NCI-H2029 (cell line): Measurements from ENCODE around the gene OPN3.

ENCODE experiments used
- DNase-seq: peaks from one replicate; lab custom pipeline; 2025; lab: John Stamatoyannopoulos, UW

The OPN3 gene

DNA sequence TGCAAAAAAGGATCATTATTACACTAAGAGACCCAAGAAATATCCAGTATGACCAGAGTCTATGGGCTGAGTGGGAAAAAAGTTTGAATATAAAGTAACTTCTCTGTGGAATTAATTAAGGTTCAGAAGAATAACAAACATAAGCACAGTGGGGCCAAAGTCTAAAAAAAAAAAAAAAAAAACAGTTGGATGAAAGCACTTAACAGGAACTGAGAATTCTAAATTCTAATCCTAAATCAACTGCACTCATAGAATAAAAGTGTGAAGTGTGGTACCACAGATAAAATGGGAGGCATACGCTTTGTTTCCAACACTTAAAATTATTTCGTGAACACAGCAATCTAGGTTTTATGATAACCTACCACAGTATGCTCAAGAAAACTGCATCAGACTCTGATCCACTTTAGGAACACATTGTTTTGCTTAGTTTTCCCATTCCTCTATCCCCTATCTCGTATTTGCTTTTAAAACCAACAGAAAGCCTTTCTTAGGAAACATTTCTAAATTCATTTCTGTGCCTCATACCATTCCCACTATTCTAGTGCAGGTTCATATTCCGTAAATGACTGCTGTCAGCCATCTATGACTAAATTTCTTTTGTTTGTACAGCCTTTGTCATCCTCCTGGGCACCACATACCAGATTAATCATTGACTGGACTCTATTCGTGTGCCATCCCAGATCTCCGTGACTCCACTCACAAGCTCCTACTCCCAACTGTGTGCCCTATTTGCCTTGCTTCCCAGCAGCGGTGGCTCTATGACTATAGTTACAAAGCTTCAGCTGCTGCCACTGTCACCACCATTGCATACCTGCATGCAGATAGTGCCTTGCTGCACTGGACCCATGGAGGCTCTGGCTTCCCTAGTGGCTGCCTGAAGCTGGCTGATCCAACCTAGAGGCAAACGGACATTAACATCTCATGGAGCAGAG lies 24.9 kb downstream of the OPN3 start:
- DNase-seq = no peak

DNA sequence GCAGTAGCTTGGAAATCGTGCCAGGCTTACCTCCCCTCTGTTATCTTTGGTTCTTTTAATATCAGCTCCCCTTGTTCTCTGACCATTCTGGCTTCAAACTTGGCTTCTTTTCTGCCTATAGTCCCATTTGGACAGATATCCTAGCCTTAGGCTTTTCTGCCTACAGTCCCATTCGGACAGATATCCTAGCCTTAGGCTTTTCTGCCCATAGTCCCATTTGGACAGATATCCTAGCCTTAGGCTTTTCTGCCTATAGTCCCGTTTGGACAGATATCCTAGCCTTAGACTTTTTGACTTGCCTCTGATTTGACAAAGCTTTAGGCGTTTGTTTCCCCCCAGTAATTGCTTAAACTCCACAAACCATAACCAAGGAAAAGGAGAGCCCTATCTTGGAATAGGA lies 25.6 kb downstream of the OPN3 start:
- DNase-seq = no peak

DNA sequence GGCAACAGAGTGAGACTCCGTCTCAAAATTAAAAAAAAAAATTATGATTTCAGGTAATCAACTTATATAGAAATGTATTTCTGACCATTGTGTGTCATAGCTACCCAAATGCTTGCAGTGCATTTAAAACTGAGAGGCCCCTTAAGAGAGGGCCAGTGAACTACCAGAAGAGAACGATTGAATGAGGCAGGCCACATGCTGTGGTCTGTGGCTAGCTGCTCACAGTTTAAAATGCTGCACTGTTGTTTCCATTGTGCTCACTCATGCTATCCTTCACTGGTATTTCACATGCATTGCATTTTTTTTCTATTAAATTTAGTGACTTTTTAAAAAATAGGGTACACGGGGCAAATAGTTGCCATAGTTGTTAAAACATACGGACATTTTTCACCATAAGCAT lies 26.0 kb downstream of the OPN3 start:
- no peak for DNase-seq

DNA sequence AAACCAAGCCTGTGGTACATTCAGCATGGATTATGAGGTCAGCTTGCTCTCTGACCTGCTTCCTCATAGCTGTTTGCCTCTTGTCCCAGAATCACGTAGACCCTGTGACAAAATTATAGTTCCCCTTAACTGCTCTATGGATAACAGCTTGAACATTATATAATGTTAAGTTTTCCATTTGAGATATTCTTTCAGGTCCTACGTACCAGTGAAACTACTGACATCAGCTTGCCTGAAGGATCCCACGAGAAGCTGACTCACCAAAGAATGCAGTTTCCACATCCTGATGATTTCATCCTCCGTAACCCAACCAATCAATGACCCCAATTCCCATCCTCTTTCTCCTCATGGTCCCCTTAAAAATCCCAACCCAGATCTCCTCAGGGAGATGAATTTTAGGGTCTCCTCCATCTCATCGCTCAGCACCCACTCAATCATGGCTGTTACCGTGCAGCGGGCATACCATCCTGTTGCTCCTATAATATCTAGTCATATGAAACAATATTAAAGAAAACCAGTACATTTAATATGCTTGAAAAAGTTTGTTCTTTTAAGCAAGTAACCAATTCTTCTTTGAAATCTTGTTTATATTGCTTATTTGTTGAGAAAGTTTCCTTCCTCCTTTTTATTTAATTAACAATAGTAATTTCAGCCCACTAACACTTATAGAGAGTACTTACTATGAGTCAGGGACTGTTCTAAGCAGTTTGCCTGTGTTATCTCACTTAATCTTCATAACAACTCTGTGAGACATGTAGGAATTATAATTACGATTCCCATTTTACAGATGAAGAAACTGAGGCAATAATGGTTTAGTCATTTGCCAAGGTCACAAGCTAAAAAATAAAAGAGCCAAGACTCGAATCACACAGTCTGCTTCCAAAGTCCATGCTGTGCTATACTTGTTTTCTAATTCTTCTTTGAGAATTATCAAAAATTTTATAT lies 27.4 kb downstream of the OPN3 start:
- DNase-seq = no peak

DNA sequence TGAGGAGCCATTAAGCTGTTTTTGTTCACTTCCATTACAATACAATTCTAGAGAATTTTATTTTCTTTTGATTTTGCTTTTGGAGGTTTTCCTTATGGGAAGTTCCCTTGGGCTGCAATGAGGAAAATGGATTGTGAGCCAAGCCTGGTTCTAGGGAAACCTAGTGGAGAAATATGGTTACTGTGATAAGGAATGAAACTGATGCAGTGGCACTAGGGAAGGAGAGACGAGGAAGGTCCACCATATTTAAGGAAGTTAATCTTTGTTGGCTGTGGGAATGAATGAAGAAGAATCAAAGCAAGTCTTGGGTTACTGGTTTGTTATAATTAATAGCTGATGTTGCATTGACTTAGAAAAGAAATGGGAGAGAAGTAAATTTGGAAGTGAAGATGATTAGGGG lies 28.4 kb downstream of the OPN3 start:
- DNase-seq = no peak

DNA sequence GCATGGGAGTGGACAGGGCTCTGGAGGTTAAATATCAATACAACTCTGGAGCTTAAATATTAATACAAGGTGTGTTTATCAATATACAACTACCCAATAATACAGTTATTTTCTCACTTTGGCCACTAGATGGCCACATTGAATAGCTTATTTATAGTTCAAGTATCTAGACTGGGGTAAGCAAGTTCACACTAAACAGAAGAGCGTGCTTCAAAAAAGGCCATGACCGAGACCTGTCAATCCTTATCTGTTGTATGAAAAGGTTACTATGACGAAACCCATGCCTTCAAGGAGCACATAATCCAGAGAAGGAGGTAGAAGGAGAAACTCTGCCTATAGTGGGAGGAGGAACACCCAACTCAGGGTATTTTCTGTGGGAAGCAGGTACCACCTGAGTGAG lies 29.1 kb downstream of the OPN3 start:
- DNase-seq = peak; percentile 25

DNA sequence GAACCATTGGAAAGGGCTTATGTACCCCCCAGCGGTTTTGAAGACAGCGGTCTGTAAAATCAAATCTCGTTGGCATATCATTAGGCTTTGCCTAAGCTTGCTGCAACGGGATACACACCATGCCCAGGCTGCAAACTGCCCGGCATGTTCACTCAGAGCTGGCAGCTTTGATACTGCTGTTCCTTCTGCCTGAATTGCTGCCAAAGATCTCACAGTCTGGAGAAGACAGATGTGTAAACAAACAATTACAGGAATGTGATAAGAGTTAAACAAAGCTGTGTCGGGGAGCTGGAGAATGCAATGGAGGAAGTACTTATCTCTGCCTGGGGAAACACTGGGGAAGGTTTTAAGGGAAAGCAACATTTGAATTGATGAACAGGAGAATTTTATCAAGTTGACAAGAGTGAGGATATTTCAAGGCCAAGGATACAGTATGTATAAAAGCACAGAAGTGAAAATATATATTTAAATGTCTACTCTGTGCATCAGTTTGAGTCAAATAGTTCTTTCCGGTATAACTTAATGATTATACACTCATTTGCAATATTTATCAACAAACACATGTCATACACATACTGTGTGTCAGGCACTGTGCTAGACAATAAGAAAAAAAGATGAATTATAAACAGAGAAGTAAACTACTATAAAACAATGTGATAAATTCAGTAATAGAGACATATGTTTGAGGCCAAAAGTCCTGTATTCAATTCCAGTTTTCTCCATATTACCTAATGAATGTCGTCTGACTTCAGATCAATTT lies 29.9 kb downstream of the OPN3 start:
- DNase-seq = peak; percentile 77

DNA sequence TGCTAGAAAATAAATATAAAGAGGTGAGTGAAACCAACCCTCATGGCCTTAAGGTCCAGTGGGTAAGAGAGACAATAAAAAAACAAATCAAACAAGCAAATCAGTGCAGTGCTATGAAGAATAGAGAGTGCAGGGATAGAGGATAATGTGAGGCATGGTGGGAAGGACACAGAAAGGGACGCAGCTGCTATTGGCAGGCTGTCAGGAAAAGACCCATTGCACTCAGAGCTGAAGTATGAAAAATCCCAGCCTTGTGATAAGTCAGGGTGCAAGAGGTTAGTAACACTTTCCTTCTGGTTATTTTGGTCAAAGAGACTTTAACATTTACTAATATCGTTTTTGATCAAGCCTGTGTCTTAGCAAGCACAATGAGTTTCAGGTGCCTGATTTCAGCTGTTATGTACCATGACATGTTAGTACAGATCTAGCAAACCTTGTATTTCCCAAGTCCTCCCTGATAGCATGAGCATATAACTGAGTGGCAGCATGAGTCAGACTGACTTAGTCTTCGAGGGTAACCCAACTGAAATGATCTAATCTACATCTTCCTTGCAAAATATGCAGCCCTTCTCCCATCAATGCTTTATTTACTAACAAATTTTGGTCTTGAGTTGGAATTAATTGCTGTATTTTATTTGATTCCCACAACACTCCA lies 31.7 kb downstream of the OPN3 start:
- DNase-seq = no peak

DNA sequence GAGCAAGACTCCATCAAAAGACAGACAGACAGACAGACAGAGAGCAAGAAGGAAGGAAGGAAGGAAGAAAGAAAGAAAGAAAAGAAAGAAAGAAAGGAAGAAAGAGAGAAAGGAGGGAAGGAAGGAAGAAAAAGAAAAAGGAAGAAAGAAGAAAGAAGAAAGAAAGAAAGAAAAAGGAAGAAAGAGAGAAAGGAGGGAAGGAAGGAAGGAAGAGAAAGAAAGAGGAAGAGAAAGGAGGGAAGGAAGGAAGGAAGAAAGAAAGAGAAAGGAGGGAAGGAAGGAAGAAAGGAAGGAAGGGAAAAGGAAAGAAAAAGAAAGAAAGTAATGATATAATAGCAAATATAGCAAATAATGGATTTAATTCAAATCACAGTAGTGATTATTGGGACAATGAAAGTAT lies 32.7 kb downstream of the OPN3 start:
- no peak for DNase-seq

DNA sequence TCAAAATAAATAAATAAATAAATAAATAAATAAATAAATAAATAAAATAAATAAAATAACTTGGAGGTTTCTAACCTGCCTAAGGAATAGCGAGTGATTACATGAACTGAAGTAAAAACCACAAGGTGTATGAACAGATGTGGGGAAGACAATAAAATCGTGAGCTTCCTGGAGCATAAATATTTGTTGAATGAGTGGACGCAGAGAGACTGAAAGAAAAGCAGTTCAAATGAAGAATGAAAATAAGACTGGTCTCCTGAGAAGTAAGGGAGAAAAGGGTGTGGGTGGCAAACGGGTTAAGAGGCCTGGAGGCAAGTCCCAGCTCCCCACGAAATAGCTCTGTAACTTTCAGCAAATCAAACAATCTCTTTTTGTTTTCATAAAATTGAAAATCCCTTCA lies 33.6 kb downstream of the OPN3 start:
- no peak for DNase-seq

DNA sequence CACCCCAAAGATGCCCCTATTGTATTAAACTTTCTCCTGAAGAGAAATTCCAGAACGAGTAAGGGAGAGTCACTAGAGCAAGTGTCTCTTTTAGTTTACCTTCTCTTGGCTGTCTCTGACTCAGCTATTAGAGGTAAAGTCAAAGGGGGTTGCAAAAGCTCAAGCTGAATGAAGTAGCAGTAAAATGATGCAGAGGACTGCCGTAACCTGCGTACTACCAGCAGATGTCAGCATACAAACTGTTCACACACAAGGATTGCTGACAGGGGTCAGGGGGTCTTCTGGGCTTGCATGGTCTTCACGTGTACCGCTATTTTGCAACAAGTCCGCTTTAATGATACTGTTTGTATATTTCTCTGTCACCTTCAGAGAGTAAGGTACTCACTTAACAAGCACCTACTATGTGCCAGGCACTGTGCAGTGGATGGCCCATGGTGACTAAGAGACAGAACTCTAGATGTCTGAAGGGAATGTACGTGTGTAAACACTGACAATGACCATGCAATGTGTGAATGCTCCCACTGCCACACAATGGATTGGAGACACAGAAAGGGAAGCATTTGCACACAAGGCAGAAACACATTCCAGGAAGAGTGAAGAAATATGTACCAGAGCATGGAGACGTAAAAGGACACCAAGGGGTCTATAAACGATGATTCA lies 34.9 kb downstream of the OPN3 start:
- no peak for DNase-seq

DNA sequence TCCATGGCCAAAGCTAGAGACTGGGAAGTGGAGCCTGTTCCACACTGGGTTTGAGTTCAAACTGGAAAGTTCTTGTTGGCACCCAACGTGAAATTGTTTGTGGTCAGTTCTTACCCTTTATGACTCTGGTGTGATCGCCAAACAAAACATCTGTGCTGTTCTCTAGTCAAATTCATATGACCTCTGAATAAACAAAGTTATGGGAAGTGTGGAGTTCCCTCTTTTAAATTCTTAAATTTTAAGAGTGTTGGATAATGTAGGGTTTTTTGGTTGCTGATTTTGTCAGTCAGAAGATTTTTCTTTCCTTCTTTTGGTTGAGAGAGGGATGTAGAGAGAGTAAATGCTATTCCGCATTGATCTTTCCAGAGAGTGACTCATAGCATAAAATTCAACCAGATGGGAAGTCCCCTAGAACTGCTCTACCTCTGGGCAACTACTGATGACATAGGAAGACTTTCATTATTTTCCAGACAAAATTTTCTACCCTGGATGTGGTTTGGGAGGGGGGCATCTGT lies 36.4 kb downstream of the OPN3 start:
- DNase-seq = no peak

DNA sequence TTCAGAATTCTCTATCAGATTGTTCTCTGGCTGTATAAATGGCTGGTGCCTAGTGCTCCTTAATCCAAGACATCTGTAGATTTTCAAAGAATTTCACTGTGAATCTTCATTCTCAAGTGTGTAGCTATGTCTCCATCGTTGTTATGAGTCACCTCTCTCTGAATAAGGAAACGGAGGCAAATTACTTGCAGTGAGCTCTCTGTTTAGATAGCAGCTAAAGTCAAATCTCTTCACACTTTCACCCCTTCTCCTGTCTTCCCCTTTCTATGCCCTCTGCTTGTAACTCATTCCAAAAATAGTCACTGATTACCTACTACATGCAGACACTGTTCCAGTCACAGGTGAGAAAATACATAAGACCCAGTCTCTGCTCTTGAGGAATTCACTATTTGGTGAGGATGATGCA lies 39.7 kb downstream of the OPN3 start:
- no peak for DNase-seq

DNA sequence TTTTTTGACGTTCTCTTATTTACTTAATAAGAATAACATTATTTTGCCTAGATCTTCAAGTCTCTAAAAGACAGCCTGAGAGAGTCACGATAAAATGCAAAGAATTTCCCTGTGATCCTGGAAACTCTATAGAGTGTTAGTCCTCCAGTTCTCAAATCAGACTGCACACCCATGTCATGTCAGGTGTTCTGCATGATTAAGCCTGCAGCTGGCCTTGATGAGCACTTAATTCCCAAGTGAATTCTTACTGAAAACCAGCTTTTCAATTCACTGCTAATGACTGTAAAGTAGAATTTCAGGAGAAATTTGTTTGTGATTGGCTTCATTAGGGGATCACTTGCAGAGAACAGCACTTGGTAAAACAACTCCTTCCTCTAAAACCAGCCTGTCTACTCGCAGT lies 41.9 kb downstream of the OPN3 start:
- no peak for DNase-seq

DNA sequence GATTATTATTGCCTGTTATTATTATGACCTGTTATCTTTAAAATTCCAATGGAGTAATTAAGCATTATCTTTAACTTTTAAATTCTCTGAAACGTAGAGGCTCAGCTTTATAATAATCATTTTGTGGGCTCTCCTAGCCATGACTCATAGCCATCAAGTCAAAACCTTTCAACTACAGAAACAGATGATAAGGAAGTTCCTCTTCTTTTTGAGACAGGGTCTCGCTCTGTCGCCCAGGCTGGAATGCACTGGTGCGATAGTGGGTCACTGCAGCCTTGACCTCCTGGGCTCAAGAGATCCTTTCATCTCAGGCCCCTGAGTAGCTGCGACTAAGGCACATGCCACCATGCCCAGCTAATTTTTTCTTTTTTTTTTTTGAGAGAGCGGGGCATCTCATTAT lies 43.5 kb downstream of the OPN3 start:
- DNase-seq = no peak

DNA sequence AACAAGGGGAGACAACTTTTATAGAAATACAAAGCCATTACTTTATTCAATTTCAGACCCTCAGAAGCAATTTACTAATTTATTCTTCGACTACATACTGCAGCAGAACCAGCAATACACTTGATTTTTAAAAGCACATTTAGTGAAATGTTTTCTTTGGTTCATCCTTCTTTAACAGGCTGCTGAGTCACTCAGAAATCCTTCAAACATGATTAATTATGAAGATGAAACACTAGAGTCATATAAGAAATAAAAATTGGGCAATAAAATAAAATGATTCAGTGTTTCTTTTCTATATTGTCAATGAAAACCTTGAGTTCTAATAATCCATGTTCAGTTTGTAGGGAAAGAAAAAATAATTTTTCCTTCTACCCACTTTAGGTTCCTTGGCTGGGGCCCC lies 47.0 kb downstream of the OPN3 start:
- no peak for DNase-seq

DNA sequence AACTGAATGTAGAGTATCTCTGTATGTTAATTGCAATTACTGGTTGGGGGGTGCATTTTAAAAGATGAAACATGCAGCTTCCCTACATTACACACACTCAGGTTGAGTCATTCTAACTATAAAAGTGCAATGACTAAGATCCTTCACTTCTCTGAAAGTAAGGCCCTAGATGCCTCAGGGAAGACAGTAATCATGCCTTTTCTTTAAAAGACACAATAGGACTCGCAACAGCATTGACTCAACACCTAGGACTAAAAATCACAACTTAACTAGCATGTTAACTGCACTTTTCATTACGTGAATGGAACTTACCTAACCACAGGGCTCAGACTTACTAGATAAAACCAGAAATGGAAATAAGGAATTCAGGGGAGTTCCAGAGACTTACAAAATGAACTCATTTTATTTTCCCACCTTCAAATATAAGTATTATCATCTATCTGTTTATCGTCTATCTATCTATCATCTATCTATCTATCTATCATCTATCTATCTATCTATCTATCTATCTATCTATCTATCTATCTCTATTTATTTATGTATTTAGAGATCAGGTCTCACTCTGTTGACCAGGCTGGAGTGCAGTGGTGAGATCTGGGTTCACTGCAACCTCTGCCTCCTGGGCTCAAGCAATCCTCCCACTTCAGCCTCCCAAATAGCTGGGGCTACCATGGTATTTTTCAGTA lies 47.8 kb downstream of the OPN3 start:
- no peak for DNase-seq

DNA sequence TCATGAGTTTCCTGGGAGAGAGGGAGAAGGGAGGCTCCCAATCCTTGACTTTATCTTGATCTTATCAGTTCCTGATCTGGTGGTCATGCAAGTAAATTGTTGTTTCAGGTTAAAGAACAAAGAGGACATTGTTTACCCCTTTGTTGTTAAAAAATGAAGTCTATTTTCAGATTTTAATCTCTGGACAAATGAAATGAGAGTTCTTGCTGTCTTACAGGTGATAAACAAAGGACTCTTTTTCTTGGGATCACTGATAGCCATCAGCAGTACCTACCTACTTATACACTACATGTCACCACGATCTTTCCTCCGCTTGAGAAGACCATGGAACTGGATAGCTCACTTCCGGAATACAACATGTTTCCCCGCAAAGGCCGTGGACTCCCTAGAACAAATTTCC lies 48.4 kb downstream of the OPN3 start:
- no peak for DNase-seq

DNA sequence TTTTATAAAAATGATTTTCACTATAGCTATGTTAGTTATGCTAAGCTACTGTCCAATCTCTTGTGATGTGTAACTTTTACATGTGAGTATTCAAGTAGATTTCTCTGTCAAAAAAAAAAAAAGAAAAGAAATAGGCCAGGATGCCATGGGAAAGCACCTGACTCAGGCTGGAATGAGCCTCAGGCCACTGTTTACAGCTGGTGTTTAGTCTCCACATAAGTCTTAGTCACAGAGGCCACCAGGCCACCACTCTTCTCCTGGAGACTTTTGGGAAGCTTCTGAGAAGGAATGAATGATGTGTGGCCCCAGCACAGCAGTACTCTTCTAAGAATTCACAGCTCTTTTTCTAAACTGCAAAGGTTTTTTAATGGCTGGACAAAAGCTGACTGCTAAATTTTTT lies 48.9 kb downstream of the OPN3 start:
- DNase-seq = no peak

DNA sequence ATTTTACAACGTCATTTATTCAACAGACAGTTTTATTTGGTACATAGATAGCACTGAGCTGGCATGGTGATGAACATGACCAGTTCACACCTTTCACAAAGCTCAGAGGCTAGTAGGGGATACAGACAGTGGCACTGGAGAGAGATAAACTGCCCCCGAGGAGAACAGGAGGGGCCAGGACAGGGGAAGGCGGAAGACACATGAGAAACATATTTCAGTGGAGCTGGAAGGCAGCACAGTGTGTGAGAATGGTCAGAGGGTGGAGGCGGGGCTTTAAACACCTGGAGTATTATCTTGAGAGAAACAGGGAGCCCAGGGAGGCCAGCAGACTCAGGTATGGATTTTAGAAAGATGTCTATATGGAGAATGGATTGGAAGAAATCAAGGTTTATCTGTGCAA lies 49.5 kb downstream of the OPN3 start:
- DNase-seq = no peak
